RWPE2 (cell line): Measurements from ENCODE around the gene AP3B1.

ENCODE experiments used
- ATAC-seq: fragments of 200-7000 bp; cut with Tn5 transposase; 3 replicates; pipeline ENCODE4 v1.9.1; 2021; ENCODE audit warnings: low read depth
- DNase-seq: peaks from one replicate; pipeline ENCODE4 v3.0.0-alpha.2; 2020; ENCODE audit warnings: low spot score
- H3K27ac ChIP-seq: fragments of 450-650 bp; 2 replicates; pipeline ENCODE4 v1.5.1; 2017; ENCODE audit warnings: mild to moderate bottlenecking; ENCODE audit not compliant: poor library complexity, severe bottlenecking
- H3K27me3 ChIP-seq: fragments of 250-450 bp; sonication (Bioruptor Pico); 2 replicates; pipeline ENCODE4 v1.5.1; 2021; ENCODE audit warnings: mild to moderate bottlenecking, moderate library complexity; ENCODE audit not compliant: insufficient read depth, poor library complexity, severe bottlenecking
- H3K36me3 ChIP-seq: fragments of 250-450 bp; sonication (Bioruptor Pico); 2 replicates; pipeline ENCODE4 v1.5.1; 2020; ENCODE audit warnings: low read depth, mild to moderate bottlenecking, moderate library complexity
- H3K4me1 ChIP-seq: fragments of 250-450 bp; sonication (Bioruptor Pico); 2 replicates; pipeline ENCODE4 v1.5.1; 2021; ENCODE audit warnings: mild to moderate bottlenecking, moderate library complexity; ENCODE audit not compliant: insufficient read depth, poor library complexity, severe bottlenecking
- H3K4me3 ChIP-seq: fragments of 250-450 bp; sonication (Bioruptor Pico); 2 replicates; pipeline ENCODE4 v1.5.1; 2021; ENCODE audit warnings: mild to moderate bottlenecking, moderate library complexity; ENCODE audit not compliant: severe bottlenecking
- H3K9me3 ChIP-seq: fragments of 250-450 bp; sonication (Bioruptor Pico); 2 replicates; pipeline ENCODE4 v1.5.1; 2021; ENCODE audit warnings: mild to moderate bottlenecking, moderate library complexity; ENCODE audit not compliant: severe bottlenecking
- TF ChIP-seq, protein P1 (sequence below): fragments of 450-650 bp; IDR thresholded peaks from one replicate; pipeline ENCODE4 v1.5.1; 2017; ENCODE audit warnings: mild to moderate bottlenecking, moderate library complexity; ENCODE audit not compliant: poor library complexity, severe bottlenecking

Gene AP3B1

DNA sequence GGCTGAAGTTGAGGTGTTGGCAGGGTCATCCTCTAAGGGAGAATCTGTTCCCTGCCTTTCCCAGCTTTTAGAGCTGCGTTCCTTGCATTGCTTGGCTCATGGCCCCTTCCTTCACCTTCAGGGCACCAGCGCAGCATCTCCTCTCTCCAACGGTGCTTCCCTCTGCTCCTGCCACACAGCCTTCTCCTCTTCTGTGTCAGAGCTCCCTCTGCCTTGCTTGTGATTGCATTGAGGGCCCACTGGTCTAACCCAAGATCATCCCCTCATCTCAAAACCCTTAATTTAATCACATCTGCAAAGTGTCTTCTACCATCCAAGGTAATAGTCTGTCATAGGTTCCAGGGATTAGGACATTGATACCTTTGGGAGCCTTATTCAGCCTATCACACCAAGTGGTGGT lies 312.7 kb downstream of the AP3B1 start:
- ATAC-seq (peak; percentile 59; the same call in 2 of the 3 replicates), DNase-seq (no peak)
- Histone ChIP-seq H3K36me3 (no peaks in the 10 kb centered on the region), H3K4me3 (no peak overlapping the region), H3K9me3 (no peaks in the 10 kb centered on the region), H3K27me3 (peaks cover 10% of the 10 kb centered on the region), H3K4me1 (no peaks in the 10 kb centered on the region), H3K27ac (no peak overlapping the region)
- TF ChIP-seq, protein P1, sequence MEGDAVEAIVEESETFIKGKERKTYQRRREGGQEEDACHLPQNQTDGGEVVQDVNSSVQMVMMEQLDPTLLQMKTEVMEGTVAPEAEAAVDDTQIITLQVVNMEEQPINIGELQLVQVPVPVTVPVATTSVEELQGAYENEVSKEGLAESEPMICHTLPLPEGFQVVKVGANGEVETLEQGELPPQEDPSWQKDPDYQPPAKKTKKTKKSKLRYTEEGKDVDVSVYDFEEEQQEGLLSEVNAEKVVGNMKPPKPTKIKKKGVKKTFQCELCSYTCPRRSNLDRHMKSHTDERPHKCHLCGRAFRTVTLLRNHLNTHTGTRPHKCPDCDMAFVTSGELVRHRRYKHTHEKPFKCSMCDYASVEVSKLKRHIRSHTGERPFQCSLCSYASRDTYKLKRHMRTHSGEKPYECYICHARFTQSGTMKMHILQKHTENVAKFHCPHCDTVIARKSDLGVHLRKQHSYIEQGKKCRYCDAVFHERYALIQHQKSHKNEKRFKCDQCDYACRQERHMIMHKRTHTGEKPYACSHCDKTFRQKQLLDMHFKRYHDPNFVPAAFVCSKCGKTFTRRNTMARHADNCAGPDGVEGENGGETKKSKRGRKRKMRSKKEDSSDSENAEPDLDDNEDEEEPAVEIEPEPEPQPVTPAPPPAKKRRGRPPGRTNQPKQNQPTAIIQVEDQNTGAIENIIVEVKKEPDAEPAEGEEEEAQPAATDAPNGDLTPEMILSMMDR: no peak

DNA sequence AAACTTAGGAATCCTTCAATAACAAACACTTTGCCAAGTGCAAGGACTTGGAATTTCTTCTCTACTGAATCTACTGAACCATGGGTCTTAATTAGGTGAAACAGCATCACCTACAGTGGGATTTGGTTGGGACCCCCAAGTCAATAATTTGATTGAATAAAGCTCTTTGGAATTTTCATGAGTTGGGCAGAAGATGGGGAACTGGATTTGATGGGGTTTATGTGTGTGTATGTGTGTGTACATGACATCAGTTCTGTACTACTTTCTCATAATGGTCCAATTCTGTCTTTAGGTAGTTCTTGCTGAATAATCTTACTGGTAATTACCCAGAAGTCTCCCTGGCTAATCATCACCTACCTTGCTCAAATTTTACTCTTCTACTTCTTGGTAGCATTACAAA lies 319.9 kb downstream of the AP3B1 start:
- TF ChIP-seq, protein P1: no peak
- Histone ChIP-seq H3K27ac (no peak overlapping the region), H3K27me3 (peaks cover 40% of the 10 kb centered on the region), H3K4me3 (no peak overlapping the region), H3K4me1 (peaks cover 4% of the 10 kb centered on the region), H3K9me3 (no peaks in the 10 kb centered on the region), H3K36me3 (no peaks in the 10 kb centered on the region)
- DNase-seq (no peak), ATAC-seq (no peak)

DNA sequence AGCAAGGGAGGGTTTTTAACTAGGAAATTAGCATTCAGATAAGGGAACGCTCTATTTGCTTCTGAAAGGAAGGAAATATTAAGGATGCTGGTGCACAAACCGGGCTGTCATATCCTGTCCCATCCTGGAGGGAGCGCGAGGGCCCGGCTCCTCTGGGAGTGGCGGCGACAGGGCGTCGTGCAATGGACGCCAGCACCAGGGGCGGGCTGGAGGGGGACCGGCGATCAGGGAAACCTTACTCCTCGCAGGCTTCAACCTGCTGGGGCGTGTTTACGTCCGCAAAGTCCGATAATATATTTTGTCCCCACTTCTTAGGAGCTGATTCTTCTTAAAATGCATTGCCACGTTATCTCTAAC lies 321.3 kb downstream of the AP3B1 start:
- DNase-seq (no peak), ATAC-seq (peak; percentile 66)
- TF ChIP-seq, protein P1: peak; percentile 20
- Histone ChIP-seq H3K36me3 (no peaks in the 10 kb centered on the region), H3K27me3 (peaks cover 40% of the 10 kb centered on the region), H3K4me1 (peaks cover 4% of the 10 kb centered on the region), H3K4me3 (peak overlapping the region; percentile 6), H3K27ac (no peak overlapping the region), H3K9me3 (no peaks in the 10 kb centered on the region)

DNA sequence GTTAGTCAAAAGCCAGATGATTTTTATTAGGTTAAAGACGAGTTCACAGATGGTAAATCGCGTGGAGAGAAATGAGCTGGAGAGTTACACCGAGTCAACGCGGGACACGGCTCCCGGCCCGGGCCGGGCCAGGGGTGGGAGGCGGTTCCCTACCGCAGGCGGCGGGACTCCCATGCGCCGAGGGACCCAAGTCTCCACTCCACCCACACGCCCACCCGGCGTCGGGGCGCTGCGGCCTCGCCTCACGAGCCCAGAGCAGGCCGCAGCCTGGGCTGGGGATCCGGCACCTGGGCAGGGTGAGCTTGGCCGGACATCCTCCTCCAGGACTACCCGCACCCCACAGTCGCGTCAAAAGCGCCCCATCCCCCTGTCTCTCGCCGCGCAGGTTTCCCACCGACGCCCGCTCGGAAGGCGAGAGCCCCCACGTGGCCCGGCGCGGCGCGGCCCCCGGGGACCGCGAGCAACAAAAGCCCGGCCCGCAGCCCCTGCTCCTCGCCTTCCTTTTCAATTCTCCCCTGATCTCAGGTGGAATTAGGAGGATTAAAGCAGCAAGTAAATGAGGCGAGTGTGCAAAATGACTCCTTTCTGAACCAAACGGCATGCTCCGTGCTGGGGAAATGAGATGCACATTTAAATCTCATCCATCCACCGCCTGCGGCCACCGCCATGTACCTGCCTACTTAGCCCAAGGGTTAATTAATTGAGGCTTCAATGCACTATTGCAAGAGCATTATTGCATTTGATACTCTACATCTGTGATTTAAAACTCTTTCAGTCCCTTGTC lies 321.8 kb downstream of the AP3B1 start:
- TF ChIP-seq, protein P1: peak; percentile 30
- Histone ChIP-seq H3K27me3 (peaks cover 40% of the 10 kb centered on the region), H3K4me3 (peak overlapping the region; percentile 1), H3K27ac (no peak overlapping the region), H3K36me3 (no peaks in the 10 kb centered on the region), H3K9me3 (no peaks in the 10 kb centered on the region), H3K4me1 (peaks cover 4% of the 10 kb centered on the region)
- peak; percentile 44 for ATAC-seq
- DNase-seq: no peak
